CD4-positive, alpha-beta T cell treated with Interleukin-4 for 1 hour (primary cell): ENCODE data around the gene GLIS2.

ENCODE experiments used
- DNase-seq, 2 donors: peaks; one replicate each; pipeline ENCODE4 v3.0.0-alpha.2; 2020 to 2022

The GLIS2 gene

DNA sequence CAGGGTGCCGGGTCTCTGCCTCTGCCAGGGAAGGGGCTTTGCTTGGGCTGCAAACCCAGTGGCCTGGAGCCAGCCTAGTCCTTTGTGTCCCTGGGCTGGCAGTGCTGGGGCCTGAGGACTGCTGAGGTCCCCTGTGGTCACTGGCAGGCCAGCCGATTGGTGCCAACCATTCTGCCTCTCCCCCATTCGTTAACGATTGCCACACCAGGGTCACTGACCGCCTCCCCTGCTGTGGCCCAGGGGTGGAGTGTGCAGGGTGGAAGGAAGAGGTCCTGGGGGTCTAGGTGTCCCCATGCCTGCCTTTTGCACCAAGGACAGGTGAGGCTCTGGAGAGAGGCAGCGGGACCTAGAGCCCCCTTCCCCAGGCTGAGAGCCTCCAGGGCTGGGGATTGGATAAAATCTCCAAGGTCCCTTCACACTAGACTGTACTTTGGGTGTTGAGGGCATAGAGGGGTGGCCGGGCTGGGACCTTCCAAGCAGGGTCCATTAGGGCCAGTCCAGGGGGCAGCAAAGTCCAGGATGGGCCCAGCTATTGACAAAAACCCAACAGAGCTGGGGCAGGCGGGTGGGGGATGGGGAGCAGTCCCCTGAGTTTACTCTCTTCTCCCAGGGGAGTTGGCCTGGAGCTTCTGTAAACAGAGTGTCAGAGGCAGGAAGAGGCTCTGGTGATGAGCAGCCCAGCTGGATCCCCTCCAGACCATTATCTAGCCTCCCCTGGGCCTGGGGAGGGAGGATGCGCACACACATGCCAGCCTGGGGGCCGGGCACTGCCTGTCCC is 56.9 kb downstream of the GLIS2 start:
- no peak for DNase-seq

- no peak for DNase-seq
Observed at GRCh38 chr16:4373356-4373908, 57.6 kb downstream of the GLIS2 start.

- no peak for DNase-seq
Observed at GRCh38 chr16:4373909-4374742, 58.3 kb downstream of the GLIS2 start.

GRCh38 chr16:4375717-4376116 is 59.9 kb downstream of the GLIS2 start:
- no peak for DNase-seq

DNA sequence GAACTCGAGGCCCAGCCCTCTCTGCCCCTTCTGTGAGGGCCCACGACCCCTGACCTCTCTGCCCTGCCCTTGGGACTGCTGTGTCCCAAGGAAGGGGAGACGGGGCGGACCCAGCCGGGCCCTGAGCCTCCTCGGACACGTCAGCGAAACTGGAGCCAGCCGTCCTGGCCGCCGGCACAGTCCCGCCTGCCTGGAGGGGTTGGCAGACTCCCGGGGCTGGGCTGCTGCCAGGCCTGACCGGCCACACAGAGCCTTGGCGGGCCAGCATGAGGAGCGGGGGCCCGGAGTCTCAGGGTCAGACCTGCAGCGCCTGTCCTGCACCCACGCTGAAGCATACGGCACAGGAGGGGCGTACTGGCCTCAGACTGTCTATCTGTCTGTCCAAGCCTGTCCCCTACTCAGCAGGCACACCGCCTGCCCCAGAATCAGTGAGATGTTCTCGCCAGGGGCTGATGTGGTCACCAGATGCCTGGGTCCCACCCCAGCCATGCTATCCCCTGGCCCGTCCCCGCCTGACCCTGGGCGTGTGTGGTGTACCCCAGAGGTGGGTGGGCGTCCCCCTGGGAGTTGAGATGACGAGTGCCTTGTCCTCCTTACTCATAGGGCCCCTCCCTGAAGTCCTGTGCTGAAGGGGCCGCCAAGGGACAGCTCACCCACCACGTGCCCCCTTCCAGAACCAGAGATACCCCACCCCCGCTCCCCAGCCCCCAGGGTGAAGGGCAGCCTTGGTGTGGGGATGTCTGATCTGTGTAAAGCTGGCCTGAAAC is 60.4 kb downstream of the GLIS2 start:
- DNase-seq = no peak

DNA sequence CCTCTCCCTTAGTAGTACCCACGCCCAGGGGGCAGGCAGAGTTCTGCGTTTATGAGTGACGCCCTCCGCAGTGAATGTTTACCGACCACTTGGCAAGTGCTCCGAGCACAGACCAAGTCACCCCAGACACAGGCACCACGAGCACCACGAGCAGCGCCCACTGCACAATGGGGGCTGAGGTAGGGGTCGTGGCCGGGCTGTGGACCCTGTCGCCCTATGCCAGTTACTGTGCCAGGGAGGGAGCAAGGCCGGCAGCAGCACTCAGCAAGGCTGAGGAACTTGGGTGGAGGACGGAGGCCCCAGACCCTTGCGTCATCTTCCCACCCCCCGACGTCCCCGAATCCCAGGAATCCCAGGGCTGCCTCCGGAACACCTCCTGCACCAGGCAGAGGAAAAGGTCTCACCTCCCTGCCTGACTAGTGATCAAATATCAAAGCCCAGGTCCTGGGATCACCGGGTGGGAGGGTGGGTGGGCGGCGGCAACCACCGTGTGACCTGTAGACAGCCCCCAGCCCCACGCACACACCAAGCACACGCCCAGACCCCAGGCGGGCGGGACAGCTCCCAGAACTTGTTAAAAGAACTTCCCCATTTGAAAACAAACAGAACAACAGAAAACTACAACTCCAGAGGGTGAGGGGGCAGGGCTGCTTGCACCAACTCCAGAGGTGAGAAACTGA is 61.2 kb downstream of the GLIS2 start:
- no peak for DNase-seq

- DNase-seq = no peak
Observed at GRCh38 chr16:4377573-4378154, 61.8 kb downstream of the GLIS2 start.

DNA sequence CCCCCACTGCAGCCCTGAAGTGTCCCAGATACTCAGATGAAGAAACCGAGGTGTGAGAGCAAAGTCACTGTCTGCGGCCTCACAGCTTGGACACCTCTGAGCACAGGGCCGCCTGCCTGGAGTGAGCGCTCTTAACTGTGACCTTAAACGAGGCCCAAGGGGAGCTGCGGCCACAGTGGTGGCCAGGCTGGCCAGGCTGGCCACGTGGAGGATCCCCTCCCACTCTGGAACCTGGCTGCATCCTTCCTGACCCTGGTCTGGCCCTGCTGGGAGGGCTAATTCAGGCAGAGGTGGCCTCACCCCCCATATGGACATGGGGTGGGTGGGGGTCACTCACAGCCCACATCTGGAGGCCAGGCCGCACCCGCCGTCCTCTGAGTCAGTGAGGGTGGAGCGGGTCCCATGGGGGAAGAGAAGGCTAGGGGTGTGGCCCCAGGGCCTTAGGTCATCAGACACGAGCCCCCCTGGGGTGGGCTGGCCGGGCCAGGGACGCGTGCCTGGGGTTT is 62.3 kb downstream of the GLIS2 start:
- no peak for DNase-seq

- DNase-seq = no peak
Observed at GRCh38 chr16:4378999-4379690, 63.3 kb downstream of the GLIS2 start.

GRCh38 chr16:4380119-4381063 is 64.5 kb downstream of the GLIS2 start:
- DNase-seq = no peak

- DNase-seq = no peak
Observed at GRCh38 chr16:4381072-4381934, 65.4 kb downstream of the GLIS2 start.

GRCh38 chr16:4381935-4382794 is 66.3 kb downstream of the GLIS2 start:
- DNase-seq = no peak

- DNase-seq = no peak
Observed at GRCh38 chr16:4382795-4383357, 67.0 kb downstream of the GLIS2 start.

GRCh38 chr16:4383591-4384444 is 68.0 kb downstream of the GLIS2 start:
- no peak for DNase-seq

DNA sequence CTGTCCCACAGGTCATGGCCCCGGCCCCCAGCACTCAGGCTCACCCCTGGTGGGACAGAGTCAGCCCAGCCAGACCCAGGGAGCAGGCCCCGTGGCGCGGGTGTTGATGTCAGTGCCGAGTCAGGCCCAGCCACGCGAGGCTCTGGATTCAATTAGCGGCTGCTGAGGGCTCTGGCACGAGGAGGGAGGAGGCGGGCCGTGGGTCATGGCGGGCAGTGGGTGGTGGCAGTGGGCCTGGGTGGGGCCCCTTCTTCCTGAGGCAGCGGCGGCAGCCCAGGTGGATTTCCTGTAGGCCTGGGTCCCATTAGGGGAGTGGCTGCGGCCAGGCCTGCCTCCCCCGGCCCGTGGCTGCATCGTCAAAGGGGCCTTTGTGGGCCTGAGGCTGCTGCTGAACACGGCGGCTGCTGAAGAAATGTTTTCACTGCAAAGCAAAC is 68.7 kb downstream of the GLIS2 start:
- DNase-seq = no peak

- DNase-seq = no peak
Observed at GRCh38 chr16:4385066-4385788, 69.4 kb downstream of the GLIS2 start.
